ENCODE measurements around the gene SPINK6.

The SPINK6 gene

GRCh38 chr5:148208226-148208625, 5.4 kb downstream of the SPINK6 start:
- H3K27ac ChIP-seq = no peak overlapping the region
- POLR2A ChIA-PET (ENCODE audit: low non-redundant PET) = no interaction called here
- peak; percentile 4 for DNase-seq (ENCODE audit: low spot score)
- TF ChIP-seq CTCF (conservative IDR thresholded peaks at IDR 0.05; ENCODE audit: low read depth) = no peak
- CTCF ChIA-PET = no interaction called here

- ChIA-PET POLR2A (ENCODE audit: low non-redundant PET) (no interaction called here), CTCF (interaction anchor here (0.6 kb wide), 2 partner anchors 18 to 69 kb away, joined by 3 read pairs; no protein-coding TSS in a partner anchor)
- no peak overlapping the region for H3K27ac ChIP-seq
- no peak for DNase-seq (ENCODE audit: low spot score)
- TF ChIP-seq CTCF (conservative IDR thresholded peaks at IDR 0.05; ENCODE audit: low read depth) = no peak
Observed at GRCh38 chr5:148209151-148209770, 6.4 kb downstream of the SPINK6 start.

GRCh38 chr5:148214665-148215185, 11.9 kb downstream of the SPINK6 start:
- H3K27ac ChIP-seq = no peak overlapping the region
- ChIA-PET CTCF (no interaction called here), POLR2A (ENCODE audit: low non-redundant PET) (no interaction called here)
- no peak for TF ChIP-seq CTCF (conservative IDR thresholded peaks at IDR 0.05; ENCODE audit: low read depth)
- DNase-seq (ENCODE audit: low spot score) = no peak

- no peak overlapping the region for H3K27ac ChIP-seq
- ChIA-PET CTCF (no interaction called here), POLR2A (ENCODE audit: low non-redundant PET) (no interaction called here)
- no peak for TF ChIP-seq CTCF (conservative IDR thresholded peaks at IDR 0.05; ENCODE audit: low read depth)
- DNase-seq (ENCODE audit: low spot score) = no peak
Observed at GRCh38 chr5:148221508-148221907, 18.7 kb downstream of the SPINK6 start.

- DNase-seq (ENCODE audit: low spot score) = peak; percentile 57
- no peak overlapping the region for H3K27ac ChIP-seq
- TF ChIP-seq CTCF (conservative IDR thresholded peaks at IDR 0.05; ENCODE audit: low read depth) = no peak
- CTCF ChIA-PET = no interaction called here
- POLR2A ChIA-PET (ENCODE audit: low non-redundant PET) = no interaction called here
Observed at GRCh38 chr5:148224117-148224742, 21.4 kb downstream of the SPINK6 start.

GRCh38 chr5:148228392-148228984, 25.6 kb downstream of the SPINK6 start:
- ChIA-PET POLR2A (ENCODE audit: low non-redundant PET) (no interaction called here), CTCF (no interaction called here)
- DNase-seq (ENCODE audit: low spot score) = no peak
- TF ChIP-seq CTCF (conservative IDR thresholded peaks at IDR 0.05; ENCODE audit: low read depth) = no peak
- H3K27ac ChIP-seq = no peak overlapping the region

All from RWPE1 (cell line).